ENCODE results near the gene RPS18. TPM values are rescaled to one million over a fixed set of nuclear protein-coding genes. Genes with fewer than 3 reads are reported as not detected.

The RPS18 gene
- total and polyA plus RNA-seq, 9 of the 15 experiments (the other 6 are each of a cell fraction or from before 2014, with no cell fraction given), result 5,023 to 17,516 (median 8,131) TPM

DNA sequence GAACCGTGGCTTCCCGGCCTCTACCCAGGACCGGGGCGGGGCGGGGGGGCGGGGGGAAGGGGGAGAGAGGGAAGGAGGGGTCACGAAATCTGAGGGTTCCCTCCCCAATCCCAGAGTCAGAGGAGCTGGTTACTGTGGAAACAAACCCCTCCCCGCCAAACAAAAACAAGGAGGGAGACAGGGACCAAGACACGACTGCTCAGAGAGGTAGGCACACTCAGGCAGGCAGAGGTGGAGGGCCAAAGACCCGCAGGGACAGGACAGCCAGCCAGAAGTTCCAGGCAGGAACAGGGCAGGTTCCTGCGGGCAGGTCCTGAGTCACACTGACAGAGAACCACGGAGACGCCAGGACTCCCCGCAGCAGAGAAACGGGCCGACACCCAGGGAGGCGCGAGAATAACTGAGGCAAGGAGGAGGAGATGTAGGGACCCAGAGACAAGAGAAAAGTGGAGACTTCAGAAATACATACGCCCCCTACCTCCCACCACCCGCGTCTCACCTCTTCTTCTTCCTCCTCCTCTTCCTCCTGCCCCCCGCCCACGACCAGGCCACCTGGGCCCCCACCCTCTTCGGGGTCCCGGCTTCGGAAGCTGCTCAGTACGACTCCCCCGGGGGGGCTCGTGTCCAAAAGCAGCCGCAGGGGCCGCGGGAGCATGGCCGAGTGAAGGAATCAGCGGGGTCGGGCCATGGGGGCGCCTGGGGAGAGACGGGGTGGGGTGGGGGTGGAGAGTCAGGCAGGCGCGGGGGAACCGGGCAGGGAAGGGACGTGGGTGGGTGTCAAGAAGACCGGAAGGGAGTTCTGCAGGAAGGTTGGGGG is 26.3 kb downstream of the RPS18 start:
- in situ Hi-C loops (cut with MboI) (no loop called here), intact Hi-C loops (cut with micrococcal nuclease) (loop anchor here (5.0 kb wide), 3 partner anchors 94 to 129 kb away; partner anchors contain the start of genes KIFC1 and PHF1)
- peak overlapping the region; percentile 67 for H2AFZ ChIP-seq (ENCODE audit: low read depth, low read length)
- H3K79me2 ChIP-seq (ENCODE audit: control insufficient read depth, insufficient read depth, low read length), result peaks cover 50% of the 10 kb centered on the region
- peak overlapping the region; percentile 94 for H3K27ac ChIP-seq (ENCODE audit: extremely low read depth, low read depth, low read length)
- H4K20me1 ChIP-seq (replicated peaks; ENCODE audit: control insufficient read depth, insufficient read depth, low read length), result 0 out of 2 replicates have a peak, but pooled peaks cover 3% of the 10 kb centered on the region
- ATAC-seq (peak; percentile 55), FAIRE-seq (peak; percentile 77), DNase-seq (ENCODE audit: extremely low read depth in 1 of 4, low spot score in 3 of 4) (peak; percentile 86 to 92 (median 89))
- H3K36me3 ChIP-seq (ENCODE audit: control insufficient read depth, insufficient read depth, low read length), result peaks cover 54% of the 10 kb centered on the region
- H3K9me3 ChIP-seq (replicated peaks; ENCODE audit: control insufficient read depth, insufficient read depth, low read depth, low read length), result no peaks in the 10 kb centered on the region
- under 1% methylated on average over 28 of the region's 42 CpGs for WGBS (ENCODE audit: insufficient coverage, low coverage, missing lambda C conversion rate)
- TSS peak; percentile 5 for BruUV-seq (replicated peaks)
- no peaks in the 10 kb centered on the region for H3K27me3 ChIP-seq (ENCODE audit: control insufficient read depth in 2 of 2, insufficient read depth in 2 of 2, low read length in 2 of 2)
- H3K9ac ChIP-seq (ENCODE audit: insufficient read depth in 1 of 2, low read depth in 2 of 2, low read length in 2 of 2), result peak overlapping the region; percentile 94 to 98
- ChIA-PET POLR2A (interaction anchor here (0.6 to 3.8 kb wide), 14 partner anchors 8 to 1961 kb away, joined by 3 to 36 read pairs (median 4); partner anchors contain the start of genes B3GALT4, PFDN6, TAPBP and WDR46), CTCF (ENCODE audit: low intra/inter-chr PET ratio) (interaction anchor here (0.5 to 2.4 kb wide), 2 partner anchors 18 to 76 kb away, joined by 7 to 20 read pairs; no protein-coding TSS in a partner anchor)
- peaks cover 11 to 41% of the 10 kb centered on the region in 2 experiments for H3K4me1 ChIP-seq (replicated peaks in 1 of 2; ENCODE audit: control insufficient read depth in 2 of 2, insufficient read depth in 2 of 2, low read length in 2 of 2)
- H3K4me3 ChIP-seq, result peak overlapping the region; percentile 64
- H3K4me2 ChIP-seq (ENCODE audit: insufficient read depth, low read length), result peak overlapping the region; percentile 95
- peaks cover 6% of the 10 kb centered on the region for H3K9me1 ChIP-seq (ENCODE audit: control insufficient read depth, insufficient read depth, low read length)
- no peak for TF ChIP-seq C11orf30 (IDR thresholded peaks at IDR 0.05; ENCODE audit: low read depth)
- no peak for TF ChIP-seq HNRNPH1 (optimal IDR thresholded peaks at IDR 0.05; ENCODE audit: low read depth, low read length)
- TF ChIP-seq JUN (IDR thresholded peaks at IDR 0.05; ENCODE audit: borderline replicate concordance, low read depth, low read length), result no peak
- no peak for TF ChIP-seq JUN (CRISPR knock-in tag; IDR thresholded peaks at IDR 0.05; ENCODE audit: borderline replicate concordance)
- TF ChIP-seq, protein P1, sequence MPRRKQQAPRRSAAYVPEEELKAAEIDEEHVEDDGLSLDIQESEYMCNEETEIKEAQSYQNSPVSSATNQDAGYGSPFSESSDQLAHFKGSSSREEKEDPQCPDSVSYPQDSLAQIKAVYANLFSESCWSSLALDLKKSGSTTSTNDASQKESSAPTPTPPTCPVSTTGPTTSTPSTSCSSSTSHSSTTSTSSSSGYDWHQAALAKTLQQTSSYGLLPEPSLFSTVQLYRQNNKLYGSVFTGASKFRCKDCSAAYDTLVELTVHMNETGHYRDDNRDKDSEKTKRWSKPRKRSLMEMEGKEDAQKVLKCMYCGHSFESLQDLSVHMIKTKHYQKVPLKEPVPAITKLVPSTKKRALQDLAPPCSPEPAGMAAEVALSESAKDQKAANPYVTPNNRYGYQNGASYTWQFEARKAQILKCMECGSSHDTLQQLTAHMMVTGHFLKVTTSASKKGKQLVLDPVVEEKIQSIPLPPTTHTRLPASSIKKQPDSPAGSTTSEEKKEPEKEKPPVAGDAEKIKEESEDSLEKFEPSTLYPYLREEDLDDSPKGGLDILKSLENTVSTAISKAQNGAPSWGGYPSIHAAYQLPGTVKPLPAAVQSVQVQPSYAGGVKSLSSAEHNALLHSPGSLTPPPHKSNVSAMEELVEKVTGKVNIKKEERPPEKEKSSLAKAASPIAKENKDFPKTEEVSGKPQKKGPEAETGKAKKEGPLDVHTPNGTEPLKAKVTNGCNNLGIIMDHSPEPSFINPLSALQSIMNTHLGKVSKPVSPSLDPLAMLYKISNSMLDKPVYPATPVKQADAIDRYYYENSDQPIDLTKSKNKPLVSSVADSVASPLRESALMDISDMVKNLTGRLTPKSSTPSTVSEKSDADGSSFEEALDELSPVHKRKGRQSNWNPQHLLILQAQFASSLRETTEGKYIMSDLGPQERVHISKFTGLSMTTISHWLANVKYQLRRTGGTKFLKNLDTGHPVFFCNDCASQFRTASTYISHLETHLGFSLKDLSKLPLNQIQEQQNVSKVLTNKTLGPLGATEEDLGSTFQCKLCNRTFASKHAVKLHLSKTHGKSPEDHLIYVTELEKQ (CRISPR knock-in tag; IDR thresholded peaks at IDR 0.05), result no peak
- TF ChIP-seq, protein P2, sequence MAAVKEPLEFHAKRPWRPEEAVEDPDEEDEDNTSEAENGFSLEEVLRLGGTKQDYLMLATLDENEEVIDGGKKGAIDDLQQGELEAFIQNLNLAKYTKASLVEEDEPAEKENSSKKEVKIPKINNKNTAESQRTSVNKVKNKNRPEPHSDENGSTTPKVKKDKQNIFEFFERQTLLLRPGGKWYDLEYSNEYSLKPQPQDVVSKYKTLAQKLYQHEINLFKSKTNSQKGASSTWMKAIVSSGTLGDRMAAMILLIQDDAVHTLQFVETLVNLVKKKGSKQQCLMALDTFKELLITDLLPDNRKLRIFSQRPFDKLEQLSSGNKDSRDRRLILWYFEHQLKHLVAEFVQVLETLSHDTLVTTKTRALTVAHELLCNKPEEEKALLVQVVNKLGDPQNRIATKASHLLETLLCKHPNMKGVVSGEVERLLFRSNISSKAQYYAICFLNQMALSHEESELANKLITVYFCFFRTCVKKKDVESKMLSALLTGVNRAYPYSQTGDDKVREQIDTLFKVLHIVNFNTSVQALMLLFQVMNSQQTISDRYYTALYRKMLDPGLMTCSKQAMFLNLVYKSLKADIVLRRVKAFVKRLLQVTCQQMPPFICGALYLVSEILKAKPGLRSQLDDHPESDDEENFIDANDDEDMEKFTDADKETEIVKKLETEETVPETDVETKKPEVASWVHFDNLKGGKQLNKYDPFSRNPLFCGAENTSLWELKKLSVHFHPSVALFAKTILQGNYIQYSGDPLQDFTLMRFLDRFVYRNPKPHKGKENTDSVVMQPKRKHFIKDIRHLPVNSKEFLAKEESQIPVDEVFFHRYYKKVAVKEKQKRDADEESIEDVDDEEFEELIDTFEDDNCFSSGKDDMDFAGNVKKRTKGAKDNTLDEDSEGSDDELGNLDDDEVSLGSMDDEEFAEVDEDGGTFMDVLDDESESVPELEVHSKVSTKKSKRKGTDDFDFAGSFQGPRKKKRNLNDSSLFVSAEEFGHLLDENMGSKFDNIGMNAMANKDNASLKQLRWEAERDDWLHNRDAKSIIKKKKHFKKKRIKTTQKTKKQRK (IDR thresholded peaks at IDR 0.05; ENCODE audit: borderline replicate concordance, low read depth, low read length), result no peak
- TF ChIP-seq KDM5B (IDR thresholded peaks at IDR 0.05; ENCODE audit: insufficient replicate concordance, low read depth, low read length), result no peak
- TF ChIP-seq RBM25 (IDR thresholded peaks at IDR 0.05; ENCODE audit: low read depth, low read length, severe bottlenecking), result no peak
- TF ChIP-seq, protein P3, sequence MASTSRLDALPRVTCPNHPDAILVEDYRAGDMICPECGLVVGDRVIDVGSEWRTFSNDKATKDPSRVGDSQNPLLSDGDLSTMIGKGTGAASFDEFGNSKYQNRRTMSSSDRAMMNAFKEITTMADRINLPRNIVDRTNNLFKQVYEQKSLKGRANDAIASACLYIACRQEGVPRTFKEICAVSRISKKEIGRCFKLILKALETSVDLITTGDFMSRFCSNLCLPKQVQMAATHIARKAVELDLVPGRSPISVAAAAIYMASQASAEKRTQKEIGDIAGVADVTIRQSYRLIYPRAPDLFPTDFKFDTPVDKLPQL (IDR thresholded peaks at IDR 0.05; ENCODE audit: extremely low read depth, insufficient read length), result no peak
- TF ChIP-seq CHD2 (IDR thresholded peaks at IDR 0.05; ENCODE audit: low read depth, low read length), result peak; percentile 33; the same call in 1 of the 2 replicates
- TF ChIP-seq MCM3 (IDR thresholded peaks at IDR 0.05), result no peak
- peak; percentile 60; the same call in 1 of the 2 replicates for TF ChIP-seq MIER1 (IDR thresholded peaks at IDR 0.05; ENCODE audit: low read depth)
- no peak for TF ChIP-seq FOS (IDR thresholded peaks at IDR 0.05; ENCODE audit: extremely low read depth, insufficient read length)

All from K562 (cell line).